Panc1 (cell line): ENCODE measurements around the gene CCBE1. TPM values are rescaled to one million over a fixed set of nuclear protein-coding genes. Genes with fewer than 3 reads are reported as not detected.

Experiments
- ATAC-seq: fragments of 200-7000 bp; cut with Tn5 transposase; 2 replicates; pipeline ENCODE4 v1.9.1; 2020; ENCODE audit warnings: mild to moderate bottlenecking, moderate library complexity
- BruUV-seq: library from RNA; stranded (reverse); fragments of 400-500 nt; replicated peaks from 2 replicates; lab custom pipeline; 2021; lab: Mats Ljungman, UMichigan
- CTCF ChIA-PET: fragments of 300-600 bp; sonication (Branson Sonifier 250); formaldehyde crosslinking; loops from one replicate; lab custom pipeline; 2022; ENCODE audit warnings: antibody characterized with exemption; lab: Charles Lee
- POLR2A ChIA-PET: fragments of 300-600 bp; sonication (Branson Sonifier 250); formaldehyde crosslinking; loops from one replicate; lab custom pipeline; 2022; ENCODE audit warnings: antibody characterized with exemption; lab: Charles Lee
- DNase-seq: peaks from one replicate; pipeline ENCODE4 v3.0.0-alpha.2; 2010; ENCODE audit warnings: low read depth, low spot score
- H3K27ac ChIP-seq: 2 replicates; pipeline ENCODE4 v1.5.1; 2011; ENCODE audit warnings: mild to moderate bottlenecking, low read length, inconsistent platforms
- H3K27me3 ChIP-seq: fragments of 200-500 bp; sonication (Bioruptor generic); 2 replicates; pipeline ENCODE4 v1.6.0; 2014; ENCODE audit warnings: low read length, inconsistent platforms; ENCODE audit not compliant: control insufficient read depth, insufficient read depth
- H3K36me3 ChIP-seq: fragments of 200-500 bp; sonication (Bioruptor generic); 2 replicates; pipeline ENCODE4 v1.5.1; 2014; ENCODE audit warnings: inconsistent platforms, mild to moderate bottlenecking, low read length, moderate library complexity; ENCODE audit not compliant: control insufficient read depth, insufficient read depth
- H3K4me1 ChIP-seq: 2 replicates; pipeline ENCODE4 v1.5.1; 2011; ENCODE audit warnings: inconsistent platforms, mild to moderate bottlenecking, low read length, moderate library complexity; ENCODE audit not compliant: control insufficient read depth, insufficient read depth
- H3K4me3 ChIP-seq, 2 experiments: 2 replicates each; pipeline ENCODE4 v1.5.1; 2011 to 2012; ENCODE audit warnings: low read depth in 2 of 2, low read length in 2 of 2, mild to moderate bottlenecking in 2 of 2, inconsistent platforms in 1 of 2, moderate library complexity in 1 of 2
- H3K9me3 ChIP-seq: fragments of 200-500 bp; sonication (Bioruptor generic); 2 replicates; pipeline ENCODE4 v1.5.1; 2014; ENCODE audit warnings: low read depth, mild to moderate bottlenecking, inconsistent platforms, low read length, moderate library complexity; ENCODE audit not compliant: control insufficient read depth, insufficient read depth
- POLR2AphosphoS5 ChIP-seq: IDR thresholded peaks from 2 replicates; pipeline ENCODE4 v1.6.1; 2012; ENCODE audit warnings: mild to moderate bottlenecking, low read depth, low read length, moderate library complexity
- SIN3A ChIP-seq: IDR thresholded peaks from 2 replicates; pipeline ENCODE4 v1.6.1; 2012; ENCODE audit warnings: low read depth, mild to moderate bottlenecking, low read length, moderate library complexity, borderline replicate concordance; ENCODE audit not compliant: insufficient read depth
- TCF7L2 ChIP-seq: IDR thresholded peaks from 2 replicates; pipeline ENCODE4 v1.6.1; 2011; ENCODE audit warnings: mild to moderate bottlenecking, low read depth, low read length, inconsistent platforms
- in situ Hi-C: cut with HindIII; loops from 2 replicates; pipeline ENCODE4 v1.10.0; 2016; ENCODE audit warnings: low sequenced_read_pairs, low pct_unique_long_range_greater_than_20kb
- intact Hi-C: fragments of 100-400 bp; cut with micrococcal nuclease; formaldehyde crosslinking; loops from one replicate; pipeline ENCODE4 v1.10.0; 2022; ENCODE audit not compliant: unreplicated experiment
- total RNA-seq: library from RNA; stranded (reverse); gene quantifications from one replicate; pipeline ENCODE4 v1.2.1, GENCODE V29; 2021; ENCODE audit not compliant: unreplicated experiment
- TF ChIP-seq, protein P1 (sequence below), 2 experiments: IDR thresholded peaks; 2 replicates each; pipeline ENCODE4 v1.6.1; 2011 to 2012; ENCODE audit warnings: low read depth in 2 of 2, control low read depth in 1 of 2, low read length in 1 of 2, mild to moderate bottlenecking in 1 of 2, moderate library complexity in 1 of 2; ENCODE audit not compliant: insufficient read depth in 1 of 2
- TF ChIP-seq, protein P2 (sequence below): fragments of 450-650 bp; IDR thresholded peaks from 2 replicates; pipeline ENCODE4 v1.5.1; 2017; ENCODE audit warnings: mild to moderate bottlenecking

The CCBE1 gene
- total RNA-seq, 1 experiment from 2014 or later: 0.13 TPM

DNA sequence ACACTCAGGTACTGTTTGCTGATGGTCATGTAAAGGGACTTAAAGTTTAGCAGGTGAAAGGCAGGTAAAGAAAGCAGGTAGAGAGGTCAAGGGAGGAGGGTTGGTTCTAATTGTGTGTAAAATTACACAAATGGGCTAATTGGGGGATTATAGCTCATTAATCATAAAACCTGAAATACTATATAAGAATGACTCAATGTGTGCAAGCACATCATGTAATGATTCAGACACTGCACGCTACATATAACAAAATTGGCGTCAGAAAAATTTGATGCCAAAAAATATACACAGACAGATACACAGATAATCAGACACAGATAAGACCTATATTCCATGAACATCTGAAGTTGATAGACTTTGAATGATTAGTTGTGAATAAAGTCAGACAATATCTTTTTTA lies 217.4 kb downstream of the CCBE1 start:
- H3K4me3 ChIP-seq: no peak overlapping the region
- TF ChIP-seq, protein P1, sequence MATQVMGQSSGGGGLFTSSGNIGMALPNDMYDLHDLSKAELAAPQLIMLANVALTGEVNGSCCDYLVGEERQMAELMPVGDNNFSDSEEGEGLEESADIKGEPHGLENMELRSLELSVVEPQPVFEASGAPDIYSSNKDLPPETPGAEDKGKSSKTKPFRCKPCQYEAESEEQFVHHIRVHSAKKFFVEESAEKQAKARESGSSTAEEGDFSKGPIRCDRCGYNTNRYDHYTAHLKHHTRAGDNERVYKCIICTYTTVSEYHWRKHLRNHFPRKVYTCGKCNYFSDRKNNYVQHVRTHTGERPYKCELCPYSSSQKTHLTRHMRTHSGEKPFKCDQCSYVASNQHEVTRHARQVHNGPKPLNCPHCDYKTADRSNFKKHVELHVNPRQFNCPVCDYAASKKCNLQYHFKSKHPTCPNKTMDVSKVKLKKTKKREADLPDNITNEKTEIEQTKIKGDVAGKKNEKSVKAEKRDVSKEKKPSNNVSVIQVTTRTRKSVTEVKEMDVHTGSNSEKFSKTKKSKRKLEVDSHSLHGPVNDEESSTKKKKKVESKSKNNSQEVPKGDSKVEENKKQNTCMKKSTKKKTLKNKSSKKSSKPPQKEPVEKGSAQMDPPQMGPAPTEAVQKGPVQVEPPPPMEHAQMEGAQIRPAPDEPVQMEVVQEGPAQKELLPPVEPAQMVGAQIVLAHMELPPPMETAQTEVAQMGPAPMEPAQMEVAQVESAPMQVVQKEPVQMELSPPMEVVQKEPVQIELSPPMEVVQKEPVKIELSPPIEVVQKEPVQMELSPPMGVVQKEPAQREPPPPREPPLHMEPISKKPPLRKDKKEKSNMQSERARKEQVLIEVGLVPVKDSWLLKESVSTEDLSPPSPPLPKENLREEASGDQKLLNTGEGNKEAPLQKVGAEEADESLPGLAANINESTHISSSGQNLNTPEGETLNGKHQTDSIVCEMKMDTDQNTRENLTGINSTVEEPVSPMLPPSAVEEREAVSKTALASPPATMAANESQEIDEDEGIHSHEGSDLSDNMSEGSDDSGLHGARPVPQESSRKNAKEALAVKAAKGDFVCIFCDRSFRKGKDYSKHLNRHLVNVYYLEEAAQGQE (IDR thresholded peaks at IDR 0.05; ENCODE audit: insufficient read depth in 1 of 2, low read depth in 2 of 2, low read length in 1 of 2): no peak
- TF ChIP-seq SIN3A (no peak), POLR2AphosphoS5 (no peak), TCF7L2 (no peak)
- TF ChIP-seq, protein P2, sequence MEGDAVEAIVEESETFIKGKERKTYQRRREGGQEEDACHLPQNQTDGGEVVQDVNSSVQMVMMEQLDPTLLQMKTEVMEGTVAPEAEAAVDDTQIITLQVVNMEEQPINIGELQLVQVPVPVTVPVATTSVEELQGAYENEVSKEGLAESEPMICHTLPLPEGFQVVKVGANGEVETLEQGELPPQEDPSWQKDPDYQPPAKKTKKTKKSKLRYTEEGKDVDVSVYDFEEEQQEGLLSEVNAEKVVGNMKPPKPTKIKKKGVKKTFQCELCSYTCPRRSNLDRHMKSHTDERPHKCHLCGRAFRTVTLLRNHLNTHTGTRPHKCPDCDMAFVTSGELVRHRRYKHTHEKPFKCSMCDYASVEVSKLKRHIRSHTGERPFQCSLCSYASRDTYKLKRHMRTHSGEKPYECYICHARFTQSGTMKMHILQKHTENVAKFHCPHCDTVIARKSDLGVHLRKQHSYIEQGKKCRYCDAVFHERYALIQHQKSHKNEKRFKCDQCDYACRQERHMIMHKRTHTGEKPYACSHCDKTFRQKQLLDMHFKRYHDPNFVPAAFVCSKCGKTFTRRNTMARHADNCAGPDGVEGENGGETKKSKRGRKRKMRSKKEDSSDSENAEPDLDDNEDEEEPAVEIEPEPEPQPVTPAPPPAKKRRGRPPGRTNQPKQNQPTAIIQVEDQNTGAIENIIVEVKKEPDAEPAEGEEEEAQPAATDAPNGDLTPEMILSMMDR: no peak
- ChIA-PET CTCF (no interaction called here), POLR2A (no interaction called here)
- H3K36me3 ChIP-seq: no peaks in the 10 kb centered on the region
- in situ Hi-C loops (no loop called here), intact Hi-C loops (no loop called here)
- ATAC-seq: no peak
- no TSS peak for BruUV-seq
- no peak for DNase-seq
- no peak overlapping the region for H3K27ac ChIP-seq
- H3K9me3 ChIP-seq: no peaks in the 10 kb centered on the region
- no peaks in the 10 kb centered on the region for H3K27me3 ChIP-seq
- H3K4me1 ChIP-seq: no peaks in the 10 kb centered on the region

DNA sequence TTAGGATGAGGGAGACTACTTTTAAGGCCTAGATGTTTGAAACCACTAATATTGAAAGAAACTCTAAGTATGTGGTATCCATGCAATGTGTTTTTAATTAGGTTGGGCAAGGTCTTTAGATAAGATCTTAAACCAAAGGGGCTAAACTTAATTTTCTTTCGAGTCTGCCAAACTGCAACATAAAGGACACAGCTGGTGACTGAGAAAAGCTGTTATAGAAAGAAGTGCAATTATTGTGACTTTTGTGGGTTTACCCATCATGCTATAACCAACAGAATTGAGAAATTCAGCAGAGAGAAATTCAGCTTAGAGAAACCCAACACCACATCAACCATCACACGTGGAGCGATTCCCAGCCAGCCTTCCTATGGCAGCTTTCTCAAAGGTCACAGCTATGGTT lies 218.6 kb downstream of the CCBE1 start:
- Histone ChIP-seq H3K9me3 (no peaks in the 10 kb centered on the region), H3K4me3 (no peak overlapping the region), H3K27ac (no peak overlapping the region), H3K4me1 (no peaks in the 10 kb centered on the region), H3K36me3 (no peaks in the 10 kb centered on the region), H3K27me3 (peaks cover 2% of the 10 kb centered on the region; the same call in 1 of the 2 replicates)
- TF ChIP-seq, protein P2: no peak
- TF ChIP-seq POLR2AphosphoS5 (no peak), SIN3A (no peak), TCF7L2 (no peak)
- TF ChIP-seq, protein P1 (IDR thresholded peaks at IDR 0.05; ENCODE audit: insufficient read depth in 1 of 2, low read depth in 2 of 2, low read length in 1 of 2): no peak
- no TSS peak for BruUV-seq
- ChIA-PET POLR2A (no interaction called here), CTCF (no interaction called here)
- DNase-seq: no peak
- in situ Hi-C loops: no loop called here
- ATAC-seq: no peak
- intact Hi-C loops: no loop called here
